Activated CD8-positive, alpha-beta memory T cell treated with anti-CD3 and anti-CD28 coated beads for 24 hours (primary cell): ENCODE data around the gene ASB18.

Experiments
- DNase-seq: peaks from one replicate; pipeline ENCODE4 v3.0.0-alpha.2; 2020

The ASB18 gene

GRCh38 chr2:236240228-236240990 is 23.8 kb downstream of the ASB18 start:
- DNase-seq: no peak

- no peak for DNase-seq
Measured at GRCh38 chr2:236239276-236240065, 24.7 kb downstream of the ASB18 start.

- no peak for DNase-seq
Measured at GRCh38 chr2:236238751-236239150, 25.5 kb downstream of the ASB18 start.

GRCh38 chr2:236237468-236238190 is 26.6 kb downstream of the ASB18 start:
- no peak for DNase-seq

GRCh38 chr2:236236559-236237452 is 27.4 kb downstream of the ASB18 start:
- no peak for DNase-seq

- DNase-seq: no peak
Measured at GRCh38 chr2:236229186-236229585, 35.0 kb downstream of the ASB18 start.

GRCh38 chr2:236223675-236224074 is 40.5 kb downstream of the ASB18 start:
- no peak for DNase-seq

GRCh38 chr2:236221798-236222197 is 42.4 kb downstream of the ASB18 start:
- DNase-seq: no peak

- no peak for DNase-seq
Measured at GRCh38 chr2:236219411-236219810, 44.8 kb downstream of the ASB18 start.

GRCh38 chr2:236217926-236218325 is 46.3 kb downstream of the ASB18 start:
- no peak for DNase-seq

GRCh38 chr2:236216711-236217110 is 47.5 kb downstream of the ASB18 start:
- no peak for DNase-seq

GRCh38 chr2:236215761-236216333 is 48.4 kb downstream of the ASB18 start:
- DNase-seq: no peak

GRCh38 chr2:236215196-236215595 is 49.0 kb downstream of the ASB18 start:
- no peak for DNase-seq

GRCh38 chr2:236214376-236214995 is 49.7 kb downstream of the ASB18 start:
- DNase-seq: no peak

GRCh38 chr2:236211296-236211695 is 52.9 kb downstream of the ASB18 start:
- no peak for DNase-seq

GRCh38 chr2:236210536-236210935 is 53.7 kb downstream of the ASB18 start:
- DNase-seq: no peak

- no peak for DNase-seq
Measured at GRCh38 chr2:236209996-236210395, 54.2 kb downstream of the ASB18 start.

- no peak for DNase-seq
Measured at GRCh38 chr2:236209535-236209934, 54.7 kb downstream of the ASB18 start.

- no peak for DNase-seq
Measured at GRCh38 chr2:236208019-236208926, 55.9 kb downstream of the ASB18 start.

- no peak for DNase-seq
Measured at GRCh38 chr2:236207472-236207871, 56.7 kb downstream of the ASB18 start.
